ENCODE measurements around the gene NUDT9.
"Not testable (repeated sequence)": the region's sequence is repeated elsewhere in the genome, so short reads cannot be mapped to it uniquely, and the experiment has no call there.

The NUDT9 gene

GRCh38 chr4:87422104-87423052, at the start of gene NUDT9:
Gene NUDT9, plus strand, starts transcription at chr4:87422573. Its CDS starts 333 bp downstream, at chr4:87422906.
- TF ChIP-seq, protein P1, sequence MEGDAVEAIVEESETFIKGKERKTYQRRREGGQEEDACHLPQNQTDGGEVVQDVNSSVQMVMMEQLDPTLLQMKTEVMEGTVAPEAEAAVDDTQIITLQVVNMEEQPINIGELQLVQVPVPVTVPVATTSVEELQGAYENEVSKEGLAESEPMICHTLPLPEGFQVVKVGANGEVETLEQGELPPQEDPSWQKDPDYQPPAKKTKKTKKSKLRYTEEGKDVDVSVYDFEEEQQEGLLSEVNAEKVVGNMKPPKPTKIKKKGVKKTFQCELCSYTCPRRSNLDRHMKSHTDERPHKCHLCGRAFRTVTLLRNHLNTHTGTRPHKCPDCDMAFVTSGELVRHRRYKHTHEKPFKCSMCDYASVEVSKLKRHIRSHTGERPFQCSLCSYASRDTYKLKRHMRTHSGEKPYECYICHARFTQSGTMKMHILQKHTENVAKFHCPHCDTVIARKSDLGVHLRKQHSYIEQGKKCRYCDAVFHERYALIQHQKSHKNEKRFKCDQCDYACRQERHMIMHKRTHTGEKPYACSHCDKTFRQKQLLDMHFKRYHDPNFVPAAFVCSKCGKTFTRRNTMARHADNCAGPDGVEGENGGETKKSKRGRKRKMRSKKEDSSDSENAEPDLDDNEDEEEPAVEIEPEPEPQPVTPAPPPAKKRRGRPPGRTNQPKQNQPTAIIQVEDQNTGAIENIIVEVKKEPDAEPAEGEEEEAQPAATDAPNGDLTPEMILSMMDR (conservative IDR thresholded peaks at IDR 0.05; ENCODE audit: low read depth, low read length) = no peak
- peak; percentile 96 for DNase-seq (ENCODE audit: low read depth)
- H3K4me3 ChIP-seq (ENCODE audit: low read depth, low read length) = peak within 1 kb of the TSS; percentile 90

GRCh38 chr4:87375719-87376291, 46.6 kb upstream of the NUDT9 start:
- H3K4me3 ChIP-seq (ENCODE audit: low read depth, low read length) = no peak overlapping the region
- TF ChIP-seq, protein P1 (conservative IDR thresholded peaks at IDR 0.05; ENCODE audit: low read depth, low read length) = peak; percentile 81
- DNase-seq (ENCODE audit: low read depth) = peak; percentile 91

- no peak for DNase-seq (ENCODE audit: low read depth)
- TF ChIP-seq, protein P1 (conservative IDR thresholded peaks at IDR 0.05; ENCODE audit: low read depth, low read length) = no peak
- no peak overlapping the region for H3K4me3 ChIP-seq (ENCODE audit: low read depth, low read length)
These were observed 44.6 kb upstream of the NUDT9 start for GRCh38 chr4:87377816-87378215.

- DNase-seq (ENCODE audit: low read depth) = no peak
- H3K4me3 ChIP-seq (ENCODE audit: low read depth, low read length) = no peak overlapping the region
- TF ChIP-seq, protein P1 (conservative IDR thresholded peaks at IDR 0.05; ENCODE audit: low read depth, low read length) = no peak
These were observed 40.3 kb upstream of the NUDT9 start for GRCh38 chr4:87382116-87382515.

GRCh38 chr4:87382931-87383330, 39.4 kb upstream of the NUDT9 start:
- DNase-seq (ENCODE audit: low read depth) = no peak
- no peak overlapping the region for H3K4me3 ChIP-seq (ENCODE audit: low read depth, low read length)
- TF ChIP-seq, protein P1 (conservative IDR thresholded peaks at IDR 0.05; ENCODE audit: low read depth, low read length) = no peak

GRCh38 chr4:87384466-87385132, 37.8 kb upstream of the NUDT9 start:
- not testable (repeated sequence) for DNase-seq (ENCODE audit: low read depth); H3K4me3 ChIP-seq (ENCODE audit: low read depth, low read length)

- no peak for DNase-seq (ENCODE audit: low read depth)
- no peak overlapping the region for H3K4me3 ChIP-seq (ENCODE audit: low read depth, low read length)
- TF ChIP-seq, protein P1 (conservative IDR thresholded peaks at IDR 0.05; ENCODE audit: low read depth, low read length) = no peak
These were observed 35.1 kb upstream of the NUDT9 start for GRCh38 chr4:87387237-87387636.
